ENCODE data around the gene NKX1-1. TPM values are rescaled to one million over a fixed set of nuclear protein-coding genes. Genes with fewer than 3 reads are reported as not detected.

Gene NKX1-1
- total and polyA plus RNA-seq, 2 of the 8 experiments (the other 6 are each of a cell fraction or from before 2014, with no cell fraction given) = not detected

DNA sequence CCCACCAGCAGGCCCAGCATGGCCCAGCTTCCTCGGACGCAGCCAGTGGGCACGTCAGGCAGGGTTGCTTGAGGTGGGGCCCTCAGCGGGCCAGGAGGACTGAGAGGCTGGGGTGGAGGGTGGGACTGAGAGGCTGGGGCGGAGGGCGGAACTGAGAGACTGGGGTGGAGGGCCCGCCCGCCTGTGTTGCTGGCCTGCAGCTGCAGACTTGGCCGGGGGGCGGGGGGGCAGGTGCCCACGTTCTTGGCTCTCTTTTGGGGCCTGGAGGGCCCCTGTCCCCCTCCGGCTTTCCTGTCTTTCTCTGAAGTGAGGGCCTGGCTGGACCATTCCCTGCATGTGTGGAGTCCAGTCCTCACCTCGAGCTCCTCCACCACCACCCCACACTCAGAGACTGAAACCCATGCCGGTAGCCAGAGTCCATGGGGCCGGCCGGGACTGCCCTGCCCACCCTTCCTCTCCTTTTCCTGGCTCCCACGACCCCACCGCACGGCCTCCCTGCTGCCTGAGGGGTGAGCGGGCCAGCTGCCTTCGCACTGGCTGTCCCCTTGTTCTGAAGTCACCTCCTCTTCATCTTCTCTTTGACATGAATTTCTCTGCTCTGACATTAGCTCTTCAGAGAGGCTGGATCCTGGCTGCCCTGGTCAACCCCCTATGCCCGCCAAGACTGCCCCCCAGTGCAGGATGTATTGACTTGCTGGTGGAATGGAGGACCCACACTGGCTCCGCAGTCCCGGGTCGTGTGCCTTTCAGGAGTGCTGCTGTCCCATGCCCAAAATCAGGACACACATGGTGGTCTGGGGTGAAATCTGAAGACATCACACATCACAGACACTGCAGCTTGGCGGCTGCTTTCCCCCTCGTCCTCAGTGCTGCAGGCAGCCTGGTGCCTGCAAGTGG lies 10.1 kb upstream of the NKX1-1 start:
- H4K91ac ChIP-seq (replicated peaks; ENCODE audit: insufficient read length, low read length) = no peak overlapping the region
- H3K14ac ChIP-seq (ENCODE audit: insufficient read length) = no peak overlapping the region

More for the DNA sequence above, 10.1 kb upstream of the NKX1-1 start:
- H3K4me3 ChIP-seq (ENCODE audit: extremely low read depth in 1 of 4, insufficient read depth in 2 of 4, low read depth in 3 of 4, low read length in 4 of 4) = no peak overlapping the region
- no peak overlapping the region for H2BK5ac ChIP-seq (ENCODE audit: low read depth, low read length)
- no peak for DNase-seq (ENCODE audit: low read depth in 1 of 2, low spot score in 2 of 2)
- H3K27ac ChIP-seq (ENCODE audit: low read depth, low read length) = no peak overlapping the region
- H3K4me1 ChIP-seq (replicated peaks in 1 of 4; ENCODE audit: control insufficient read depth in 3 of 4, insufficient read depth in 4 of 4, low read length in 3 of 4) = peaks cover 0 to 10% (median 2%) of the 10 kb centered on the region in 4 experiments; a peak in 4 of 7 replicates
- H3K27me3 ChIP-seq (replicated peaks in 1 of 4; ENCODE audit: control insufficient read depth in 3 of 4, extremely low read depth in 1 of 4, insufficient read depth in 3 of 4, low read length in 3 of 4) = peaks cover 0 to 29% (median 25%) of the 10 kb centered on the region in 4 experiments; a peak in 6 of 7 replicates
- ChIA-PET CTCF (ENCODE audit: partially characterized antibody) (interaction anchor here (0.7 kb wide), 1 partner anchor 62 kb away, joined by 3 read pairs; no protein-coding TSS in a partner anchor), POLR2A (ENCODE audit: partially characterized antibody) (no interaction called here)
- H2BK12ac ChIP-seq (ENCODE audit: low read depth, low read length) = no peak overlapping the region
- H3K23me2 ChIP-seq (ENCODE audit: low read depth, low read length) = no peaks in the 10 kb centered on the region; the same call in 1 of the 2 replicates
- H3K4ac ChIP-seq (replicated peaks; ENCODE audit: insufficient read length, low read depth, low read length) = no peak overlapping the region
- H3K23ac ChIP-seq (ENCODE audit: insufficient read length) = no peak overlapping the region
- no peaks in the 10 kb centered on the region for H3K79me1 ChIP-seq (ENCODE audit: low read depth, low read length)
- no peak overlapping the region for H2AK5ac ChIP-seq (ENCODE audit: low read depth, low read length)
- H3K79me2 ChIP-seq (ENCODE audit: control insufficient read depth in 1 of 2, insufficient read depth in 2 of 2, low read length in 2 of 2) = no peaks in the 10 kb centered on the region
- H4K8ac ChIP-seq (ENCODE audit: extremely low read depth, insufficient read depth, low read length) = no peak overlapping the region
- H4K5ac ChIP-seq (ENCODE audit: insufficient read length, low read depth, low read length) = no peak overlapping the region
- H3K9ac ChIP-seq (replicated peaks in 1 of 4; ENCODE audit: extremely low read depth in 1 of 4, low read depth in 3 of 4, low read length in 3 of 4) = no peak overlapping the region
- H3K4me2 ChIP-seq (ENCODE audit: insufficient read depth in 1 of 2, low read depth in 2 of 2, low read length in 2 of 2) = no peak overlapping the region
- WGBS, 2 experiments (ENCODE audit: extremely low coverage in 1 of 2, insufficient coverage in 1 of 2, insufficient read length in 1 of 2, insufficient replicate concordance in 2 of 2, low coverage in 1 of 2, low lambda C conversion rate in 2 of 2, missing lambda C conversion rate in 1 of 2) = 79% methylated on average over 17 of the region's 27 CpGs; no CpG with 5 or more reads in 1 of the 2 experiments
- no peak overlapping the region for H3K18ac ChIP-seq (ENCODE audit: extremely low read depth, low read length)
- H2BK15ac ChIP-seq (ENCODE audit: low read length) = no peak overlapping the region
- H3K9me3 ChIP-seq (ENCODE audit: insufficient read depth in 2 of 2, low read depth in 1 of 2, low read length in 1 of 2) = no peaks in the 10 kb centered on the region
- H2AFZ ChIP-seq (ENCODE audit: low read length) = no peak overlapping the region
- H4K20me1 ChIP-seq (replicated peaks in 1 of 2; ENCODE audit: control insufficient read depth in 1 of 2, insufficient read depth in 2 of 2, low read length in 2 of 2) = peaks cover 4 to 11% of the 10 kb centered on the region in 2 experiments
- no peak overlapping the region for H2BK120ac ChIP-seq (replicated peaks; ENCODE audit: low read depth, low read length)
- no peak overlapping the region for H3K56ac ChIP-seq (replicated peaks; ENCODE audit: insufficient read length, low read depth, low read length)
- TF ChIP-seq POLR2A (IDR thresholded peaks at IDR 0.05; ENCODE audit: control extremely low read depth in 1 of 2, low read depth in 2 of 2, low read length in 2 of 2) (no peak), CEBPB (IDR thresholded peaks at IDR 0.05; ENCODE audit: low read depth, low read length) (no peak), RXRA (IDR thresholded peaks at IDR 0.05; ENCODE audit: insufficient read depth, low read depth, low read length) (no peak), POLR2AphosphoS5 (IDR thresholded peaks at IDR 0.05; ENCODE audit: low read depth, low read length) (no peak), SP1 (IDR thresholded peaks at IDR 0.05; ENCODE audit: low read depth, low read length) (no peak), FOSL1 (IDR thresholded peaks at IDR 0.05; ENCODE audit: insufficient read depth, low read depth, low read length) (no peak), CREB1 (IDR thresholded peaks at IDR 0.05) (no peak)
- H2BK20ac ChIP-seq (ENCODE audit: low read length) = no peak overlapping the region
- no peak for FAIRE-seq
- no peaks in the 10 kb centered on the region for H3K36me3 ChIP-seq (ENCODE audit: control insufficient read depth in 2 of 4, insufficient read depth in 4 of 4, low read length in 3 of 4)

All from H1 (cell line).